ENCODE measurements around the gene SOX30.
"Not testable (repeated sequence)": the region's sequence is repeated elsewhere in the genome, so short reads cannot be mapped to it uniquely, and the experiment has no call there.

Gene SOX30

DNA sequence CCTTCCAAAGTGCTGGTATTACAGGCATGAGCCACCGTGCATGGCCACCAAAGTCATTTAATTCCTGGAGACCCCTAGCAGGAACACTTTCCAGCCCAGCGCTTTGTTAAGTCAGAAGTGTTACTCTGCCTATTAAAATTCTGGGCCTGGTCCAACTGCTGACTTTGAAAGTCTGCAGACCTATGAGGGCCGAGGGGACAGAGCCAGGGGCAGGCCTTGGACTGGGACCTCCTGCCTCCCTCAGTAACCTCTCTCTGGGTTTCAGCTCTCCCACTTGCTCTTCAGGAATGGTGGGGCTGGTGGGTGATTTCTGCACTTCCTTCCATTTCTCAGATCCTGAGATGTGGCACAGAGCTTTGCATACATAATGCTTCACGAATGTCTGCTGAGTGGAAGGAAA, 28.8 kb upstream of the SOX30 start:
- no peak overlapping the region for H3K4me3 ChIP-seq (ENCODE audit: low read depth, low read length)
- TF ChIP-seq, protein P1, sequence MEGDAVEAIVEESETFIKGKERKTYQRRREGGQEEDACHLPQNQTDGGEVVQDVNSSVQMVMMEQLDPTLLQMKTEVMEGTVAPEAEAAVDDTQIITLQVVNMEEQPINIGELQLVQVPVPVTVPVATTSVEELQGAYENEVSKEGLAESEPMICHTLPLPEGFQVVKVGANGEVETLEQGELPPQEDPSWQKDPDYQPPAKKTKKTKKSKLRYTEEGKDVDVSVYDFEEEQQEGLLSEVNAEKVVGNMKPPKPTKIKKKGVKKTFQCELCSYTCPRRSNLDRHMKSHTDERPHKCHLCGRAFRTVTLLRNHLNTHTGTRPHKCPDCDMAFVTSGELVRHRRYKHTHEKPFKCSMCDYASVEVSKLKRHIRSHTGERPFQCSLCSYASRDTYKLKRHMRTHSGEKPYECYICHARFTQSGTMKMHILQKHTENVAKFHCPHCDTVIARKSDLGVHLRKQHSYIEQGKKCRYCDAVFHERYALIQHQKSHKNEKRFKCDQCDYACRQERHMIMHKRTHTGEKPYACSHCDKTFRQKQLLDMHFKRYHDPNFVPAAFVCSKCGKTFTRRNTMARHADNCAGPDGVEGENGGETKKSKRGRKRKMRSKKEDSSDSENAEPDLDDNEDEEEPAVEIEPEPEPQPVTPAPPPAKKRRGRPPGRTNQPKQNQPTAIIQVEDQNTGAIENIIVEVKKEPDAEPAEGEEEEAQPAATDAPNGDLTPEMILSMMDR (IDR thresholded peaks at IDR 0.05; ENCODE audit: low read depth, low read length) = no peak

DNA sequence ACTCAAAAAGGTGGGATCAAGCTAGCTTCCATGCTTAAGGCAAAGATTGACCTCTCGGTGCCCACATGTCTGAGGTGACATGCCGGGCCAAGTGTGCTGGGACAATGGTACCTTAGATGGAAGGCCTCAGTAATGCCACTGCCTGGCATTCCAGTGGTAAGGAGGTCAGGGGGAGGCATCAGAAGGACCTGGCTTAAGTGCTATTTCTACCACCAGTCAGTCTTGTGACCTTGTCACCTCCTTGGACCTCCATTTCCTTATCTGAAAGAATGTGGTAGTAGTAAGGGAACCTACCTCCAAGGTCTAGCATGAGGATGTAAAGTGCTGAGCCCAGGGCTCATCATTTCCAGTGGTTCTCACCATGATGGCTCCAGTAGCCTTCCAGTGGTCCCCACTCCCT, 28.0 kb upstream of the SOX30 start:
- no peak overlapping the region for H3K4me3 ChIP-seq (ENCODE audit: low read depth, low read length)
- TF ChIP-seq, protein P1 (IDR thresholded peaks at IDR 0.05; ENCODE audit: low read depth, low read length) = no peak

DNA sequence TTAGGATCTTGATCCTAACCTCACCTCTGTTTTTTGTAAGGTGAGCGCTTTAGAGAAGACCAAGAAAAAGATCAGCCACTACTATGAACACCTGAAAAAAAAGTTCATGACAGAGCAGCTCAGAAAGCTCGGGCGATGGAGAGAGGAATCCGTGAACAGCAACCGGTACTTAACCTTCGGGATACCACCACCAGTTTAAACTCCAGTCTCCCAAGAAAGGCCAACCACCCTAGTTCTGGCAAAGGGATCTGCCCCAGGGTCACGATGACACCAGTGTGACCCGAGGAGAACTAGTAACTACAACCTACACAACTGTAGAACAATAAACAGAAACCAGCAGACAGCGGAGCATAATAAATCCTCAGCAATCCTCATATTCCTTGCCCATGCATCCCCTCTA, 27.6 kb upstream of the SOX30 start:
- TF ChIP-seq, protein P1 (IDR thresholded peaks at IDR 0.05; ENCODE audit: low read depth, low read length) = no peak
- H3K4me3 ChIP-seq (ENCODE audit: low read depth, low read length) = no peak overlapping the region

DNA sequence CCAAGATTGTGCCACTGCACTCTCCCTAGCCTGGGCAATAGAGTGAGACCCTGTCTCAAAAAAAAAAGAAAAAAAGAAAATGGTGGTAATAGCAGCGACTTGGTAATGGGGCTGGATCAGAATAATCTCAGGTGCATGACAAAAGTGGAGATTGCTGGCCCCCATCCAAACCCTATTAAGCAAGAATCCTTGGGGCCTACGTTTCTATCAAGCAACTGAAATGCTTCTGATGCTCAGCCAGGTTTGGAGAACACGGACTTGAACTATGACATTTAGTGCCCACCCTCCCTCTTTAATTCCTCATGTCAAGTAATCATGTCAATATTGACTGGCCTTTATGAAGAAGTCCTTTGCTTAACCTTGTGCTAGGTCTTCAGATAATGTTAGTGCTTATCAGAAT, 25.7 kb upstream of the SOX30 start:
- TF ChIP-seq, protein P1 (IDR thresholded peaks at IDR 0.05; ENCODE audit: low read depth, low read length) = no peak
- H3K4me3 ChIP-seq (ENCODE audit: low read depth, low read length) = no peak overlapping the region

DNA sequence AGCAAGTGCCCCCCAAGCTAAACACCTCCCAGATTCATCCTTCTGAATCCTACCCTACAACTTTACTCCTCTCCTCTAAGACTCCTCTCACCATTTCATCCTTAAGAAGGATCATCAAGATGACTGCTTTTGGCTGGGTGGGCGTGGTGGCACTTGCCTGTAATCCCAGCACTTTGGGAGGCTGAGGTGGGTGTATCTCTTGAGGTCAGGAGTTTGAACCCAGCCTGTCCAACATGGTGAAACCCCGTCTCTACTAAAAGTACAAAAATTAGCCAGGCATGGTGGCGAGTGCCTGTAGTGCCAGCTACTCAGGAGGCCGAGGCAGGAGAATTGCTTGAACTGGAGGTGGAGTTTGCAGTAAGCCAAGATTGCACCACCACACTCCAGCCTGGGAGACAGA, 22.1 kb upstream of the SOX30 start:
- not testable (repeated sequence) for H3K4me3 ChIP-seq (ENCODE audit: low read depth, low read length)

DNA sequence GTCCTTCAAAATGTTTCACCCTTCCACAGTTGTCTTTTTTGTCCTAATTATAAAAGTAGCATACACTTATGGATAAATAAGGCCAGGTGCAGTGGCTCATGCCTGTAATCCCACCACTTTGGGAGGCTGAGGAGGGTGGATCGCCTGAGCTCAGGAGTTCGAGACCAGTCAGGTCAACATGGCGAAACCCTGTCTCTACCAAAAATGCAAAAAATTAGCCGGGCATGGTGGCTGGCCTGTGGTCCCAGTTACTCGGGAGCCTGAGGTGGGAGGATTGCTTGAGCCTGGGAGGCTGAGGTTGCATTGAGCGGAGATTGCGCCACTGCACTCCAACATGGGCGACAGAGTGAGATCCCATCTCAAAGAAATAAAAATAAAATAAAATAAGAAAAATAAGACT, 20.7 kb upstream of the SOX30 start:
- TF ChIP-seq, protein P1 (IDR thresholded peaks at IDR 0.05; ENCODE audit: low read depth, low read length) = no peak
- no peak overlapping the region for H3K4me3 ChIP-seq (ENCODE audit: low read depth, low read length)

DNA sequence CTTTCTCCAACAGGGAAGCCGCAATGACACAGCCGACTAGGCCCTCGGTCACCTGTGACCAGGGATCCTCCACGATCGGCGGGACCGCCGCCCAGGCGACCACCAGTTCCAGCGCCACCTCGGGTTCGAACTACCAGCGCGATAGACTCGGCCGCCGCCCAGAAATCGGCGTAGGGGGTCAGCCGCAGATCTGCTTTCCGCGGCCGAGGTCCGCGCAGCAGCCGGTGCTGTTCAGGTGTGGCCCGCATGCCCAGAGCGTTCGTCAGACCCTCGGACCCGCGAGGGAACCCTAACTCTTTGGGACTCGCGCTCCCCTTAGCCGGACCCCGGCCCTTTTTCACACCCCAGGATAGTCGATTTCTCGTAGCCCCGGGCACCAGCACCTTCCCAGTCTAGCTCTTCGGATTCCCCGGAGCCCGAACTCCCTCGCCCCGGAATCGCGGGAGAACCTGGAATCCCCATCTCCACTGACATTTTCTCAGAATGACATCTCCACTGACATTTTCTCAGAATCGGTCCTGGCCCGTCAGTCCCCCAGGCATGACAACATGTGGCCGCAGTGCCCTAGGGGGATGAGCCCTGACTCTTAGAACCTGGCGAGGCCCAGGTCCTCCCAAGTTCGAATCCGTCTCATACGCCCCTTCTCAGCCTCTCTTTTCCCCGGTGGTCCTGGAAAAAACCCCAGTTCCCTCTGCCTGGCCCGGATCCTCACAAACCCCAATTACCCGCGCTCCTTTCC, 19.5 kb upstream of the SOX30 start:
- H3K4me3 ChIP-seq (ENCODE audit: low read depth, low read length) = peak overlapping the region; percentile 65
- TF ChIP-seq, protein P1 (IDR thresholded peaks at IDR 0.05; ENCODE audit: low read depth, low read length) = no peak
